Fibroblast of lung (primary cell): Measurements from ENCODE around the gene OR1S2. TPM values are rescaled to one million over a fixed set of nuclear protein-coding genes. Genes with fewer than 3 reads are reported as not detected.

Experiments
- DNase-seq, 2 donors: peaks; one replicate each; pipeline versions ENCODE4 v3.0.0 to v3.0.0-alpha.2; 2010; ENCODE audit warnings: low read depth in 2 of 2
- H2AFZ ChIP-seq: 2 replicates; pipeline ENCODE4 v1.5.1; 2012; ENCODE audit warnings: low read length, control low read depth, inconsistent platforms
- H3K27ac ChIP-seq: 2 replicates; pipeline ENCODE4 v1.5.1; 2011; ENCODE audit warnings: low read length, control low read depth; ENCODE audit not compliant: insufficient read depth
- H3K27me3 ChIP-seq: 2 replicates; pipeline ENCODE4 v1.5.1; 2011; ENCODE audit warnings: mild to moderate bottlenecking, low read length; ENCODE audit not compliant: control insufficient read depth, insufficient read depth
- H3K36me3 ChIP-seq: 2 replicates; pipeline ENCODE4 v1.5.1; 2011; ENCODE audit warnings: low read length; ENCODE audit not compliant: control insufficient read depth, insufficient read depth
- H3K4me1 ChIP-seq: 2 replicates; pipeline ENCODE4 v1.5.1; 2011; ENCODE audit warnings: low read length; ENCODE audit not compliant: control insufficient read depth, insufficient read depth; ENCODE audit errors: extremely low read depth
- H3K4me2 ChIP-seq: 2 replicates; pipeline ENCODE4 v1.5.1; 2011; ENCODE audit warnings: low read length, control low read depth; ENCODE audit not compliant: insufficient read depth; ENCODE audit errors: extremely low read depth
- H3K4me3 ChIP-seq, 4 experiments: fragments of 200-600 bp in 1 of 4; sonication (generic) in 1 of 4; replicated peaks in 1 of 4; 2 replicates each; pipeline ENCODE4 v1.5.1; 2011 to 2016; ENCODE audit warnings: low read length in 4 of 4, low read depth in 3 of 4, mild to moderate bottlenecking in 3 of 4, control low read depth in 2 of 4, inconsistent platforms in 1 of 4, mixed read lengths in 1 of 4; ENCODE audit not compliant: insufficient read depth in 1 of 4; ENCODE audit errors: control extremely low read depth in 1 of 4
- H3K79me2 ChIP-seq: 2 replicates; pipeline ENCODE4 v1.5.1; 2012; ENCODE audit warnings: mild to moderate bottlenecking, low read length, inconsistent platforms; ENCODE audit not compliant: control insufficient read depth, insufficient read depth
- H3K9ac ChIP-seq: 2 replicates; pipeline ENCODE4 v1.5.1; 2011; ENCODE audit warnings: mild to moderate bottlenecking, low read length, control low read depth; ENCODE audit not compliant: insufficient read depth
- H3K9me3 ChIP-seq: 2 replicates; pipeline ENCODE4 v1.5.1; 2012; ENCODE audit warnings: low read depth, low read length; ENCODE audit not compliant: control insufficient read depth, insufficient read depth
- H4K20me1 ChIP-seq: 2 replicates; pipeline ENCODE4 v1.5.1; 2011; ENCODE audit warnings: low read length; ENCODE audit not compliant: control insufficient read depth, insufficient read depth; ENCODE audit errors: extremely low read depth
- EZH2 ChIP-seq: IDR thresholded peaks from 2 replicates; pipeline ENCODE4 v1.5.1; 2012; ENCODE audit warnings: low read length, control low read depth, mild to moderate bottlenecking; ENCODE audit errors: missing control alignments
- polyA plus RNA-seq, 2 donors: library from polyadenylated mRNA; depleted of rRNA in 1 of 2; stranded (reverse) in 1 of 2; unstranded in 1 of 2; fragments of >200 nt; gene quantifications; 2 replicates each; pipeline ENCODE4 v1.2.1, GENCODE V29; 2011 to 2012; ENCODE audit warnings: missing spikeins in 1 of 2
- total RNA-seq: library from RNA; depleted of rRNA; stranded (reverse); fragments of >200 nt; gene quantifications from 2 replicates; pipeline ENCODE4 v1.2.1, GENCODE V29; 2014
- TF ChIP-seq, protein P1 (sequence below), 2 donors: IDR thresholded peaks in 1 of 2; conservative IDR thresholded peaks in 1 of 2; 1 replicate in 1 of 2; 2 replicates in 1 of 2; pipeline ENCODE4 v1.5.1; 2011 to 2012; ENCODE audit warnings: low read length in 2 of 2, control low read depth in 1 of 2, inconsistent platforms in 1 of 2, low read depth in 1 of 2, mild to moderate bottlenecking in 1 of 2

Gene OR1S2
- total and polyA plus RNA-seq, 2 donors (not counting 1 experiment from before 2014, with no cell fraction given) = not detected

GRCh38 chr11:58179648-58180047, 24.3 kb downstream of the OR1S2 start:
- no peak overlapping the region for H3K27ac ChIP-seq
- H3K4me1 ChIP-seq = no peaks in the 10 kb centered on the region
- no peaks in the 10 kb centered on the region for H4K20me1 ChIP-seq
- H3K27me3 ChIP-seq = no peaks in the 10 kb centered on the region
- H3K9me3 ChIP-seq = no peaks in the 10 kb centered on the region
- no peak for DNase-seq
- TF ChIP-seq EZH2 = no peak
- TF ChIP-seq, protein P1, sequence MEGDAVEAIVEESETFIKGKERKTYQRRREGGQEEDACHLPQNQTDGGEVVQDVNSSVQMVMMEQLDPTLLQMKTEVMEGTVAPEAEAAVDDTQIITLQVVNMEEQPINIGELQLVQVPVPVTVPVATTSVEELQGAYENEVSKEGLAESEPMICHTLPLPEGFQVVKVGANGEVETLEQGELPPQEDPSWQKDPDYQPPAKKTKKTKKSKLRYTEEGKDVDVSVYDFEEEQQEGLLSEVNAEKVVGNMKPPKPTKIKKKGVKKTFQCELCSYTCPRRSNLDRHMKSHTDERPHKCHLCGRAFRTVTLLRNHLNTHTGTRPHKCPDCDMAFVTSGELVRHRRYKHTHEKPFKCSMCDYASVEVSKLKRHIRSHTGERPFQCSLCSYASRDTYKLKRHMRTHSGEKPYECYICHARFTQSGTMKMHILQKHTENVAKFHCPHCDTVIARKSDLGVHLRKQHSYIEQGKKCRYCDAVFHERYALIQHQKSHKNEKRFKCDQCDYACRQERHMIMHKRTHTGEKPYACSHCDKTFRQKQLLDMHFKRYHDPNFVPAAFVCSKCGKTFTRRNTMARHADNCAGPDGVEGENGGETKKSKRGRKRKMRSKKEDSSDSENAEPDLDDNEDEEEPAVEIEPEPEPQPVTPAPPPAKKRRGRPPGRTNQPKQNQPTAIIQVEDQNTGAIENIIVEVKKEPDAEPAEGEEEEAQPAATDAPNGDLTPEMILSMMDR (conservative IDR thresholded peaks at IDR 0.05 in 1 of 2, IDR thresholded peaks at IDR 0.05 in 1 of 2; ENCODE audit: low read depth in 1 of 2, low read length in 2 of 2) = no peak
- no peak overlapping the region for H3K4me2 ChIP-seq
- H3K79me2 ChIP-seq = no peaks in the 10 kb centered on the region
- no peak overlapping the region for H3K4me3 ChIP-seq
- no peak overlapping the region for H3K9ac ChIP-seq
- H3K36me3 ChIP-seq = no peaks in the 10 kb centered on the region
- H2AFZ ChIP-seq = no peak overlapping the region

DNA sequence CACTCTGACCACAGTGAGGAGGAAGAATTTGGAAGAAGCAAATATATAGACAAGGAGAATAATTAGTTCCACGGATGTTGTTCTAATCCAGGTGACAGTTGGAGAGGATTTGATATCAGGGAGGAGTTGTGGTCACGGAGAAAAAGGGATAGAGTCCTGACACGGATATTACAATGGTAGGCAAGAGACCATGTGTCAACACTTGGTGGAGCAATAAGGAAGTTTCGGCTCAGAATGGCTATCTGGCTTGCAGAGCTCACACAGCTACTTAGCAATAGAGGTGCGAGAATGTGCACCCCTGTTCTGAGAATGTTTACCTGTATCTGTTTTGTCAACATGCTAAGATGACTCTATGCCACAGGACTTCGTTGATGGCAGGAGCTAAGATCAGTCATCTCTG, 25.5 kb downstream of the OR1S2 start:
- Histone ChIP-seq H3K4me3 (no peak overlapping the region), H4K20me1 (no peaks in the 10 kb centered on the region), H3K4me1 (no peaks in the 10 kb centered on the region), H3K27me3 (no peaks in the 10 kb centered on the region), H3K27ac (no peak overlapping the region), H3K79me2 (no peaks in the 10 kb centered on the region), H3K36me3 (no peaks in the 10 kb centered on the region), H3K9ac (no peak overlapping the region), H3K4me2 (no peak overlapping the region), H2AFZ (no peak overlapping the region), H3K9me3 (no peaks in the 10 kb centered on the region)
- TF ChIP-seq, protein P1 (conservative IDR thresholded peaks at IDR 0.05 in 1 of 2, IDR thresholded peaks at IDR 0.05 in 1 of 2; ENCODE audit: low read depth in 1 of 2, low read length in 2 of 2) = no peak
- no peak for TF ChIP-seq EZH2
- DNase-seq = no peak

GRCh38 chr11:58177409-58178054, 26.4 kb downstream of the OR1S2 start:
- Histone ChIP-seq H3K9ac (no peak overlapping the region), H3K4me2 (no peak overlapping the region)
- TF ChIP-seq, protein P1 (conservative IDR thresholded peaks at IDR 0.05 in 1 of 2, IDR thresholded peaks at IDR 0.05 in 1 of 2; ENCODE audit: low read depth in 1 of 2, low read length in 2 of 2) = no peak
- TF ChIP-seq EZH2 = no peak

More at GRCh38 chr11:58177409-58178054, 26.4 kb downstream of the OR1S2 start:
- no peak for DNase-seq
- no peaks in the 10 kb centered on the region for H3K27me3 ChIP-seq
- no peak overlapping the region for H3K27ac ChIP-seq
- no peaks in the 10 kb centered on the region for H4K20me1 ChIP-seq
- H3K36me3 ChIP-seq = no peaks in the 10 kb centered on the region
- no peaks in the 10 kb centered on the region for H3K9me3 ChIP-seq
- H3K4me1 ChIP-seq = no peaks in the 10 kb centered on the region
- no peak overlapping the region for H3K4me3 ChIP-seq
- no peak overlapping the region for H2AFZ ChIP-seq
- no peaks in the 10 kb centered on the region for H3K79me2 ChIP-seq
